SK-N-SH (cell line): Measurements from ENCODE around the gene EIF3D. TPM values are rescaled to one million over a fixed set of nuclear protein-coding genes. Genes with fewer than 3 reads are reported as not detected.

Experiments used
- CTCF ChIA-PET: fragments of 300-600, 350-600 bp; formaldehyde crosslinking; extraction: SDS; loops from one replicate; lab custom pipeline; 2021; lab: Yijun Ruan, JAX
- POLR2A ChIA-PET: fragments of 350-600 bp; sonication (Branson Sonifier 250); formaldehyde crosslinking; extraction: SDS; loops from one replicate; lab custom pipeline; 2020; ENCODE audit warnings: antibody characterized with exemption, inconsistent platforms; lab: Yijun Ruan, JAX
- DNase-seq: peaks from one replicate; pipeline ENCODE4 v3.0.0; 2012
- H2AFZ ChIP-seq: fragments of 200-600 bp; sonication (generic); 2 replicates; pipeline ENCODE4 v1.8.1; 2016; ENCODE audit warnings: antibody characterized with exemption, mild to moderate bottlenecking, low read depth
- H3F3A ChIP-seq: fragments of 200-600 bp; sonication (generic); replicated peaks from 2 replicates; pipeline ENCODE3; 2016; ENCODE audit warnings: antibody characterized with exemption, mild to moderate bottlenecking; ENCODE audit not compliant: insufficient read depth
- H3K27ac ChIP-seq, 2 experiments: fragments of 200-500 bp in 1 of 2; fragments of 200-600 bp in 1 of 2; sonication (Bioruptor generic) in 1 of 2; sonication (generic), shearing (Covaris generic) in 1 of 2; 2 replicates each; pipeline versions ENCODE4 v1.5.1 to v1.6.1; 2014 to 2016; ENCODE audit warnings: low read depth in 2 of 2, inconsistent platforms in 1 of 2, low read length in 1 of 2, mild to moderate bottlenecking in 1 of 2, mixed read lengths in 1 of 2
- H3K27me3 ChIP-seq: fragments of 200-600 bp; sonication (generic), shearing (Covaris generic); 2 replicates; pipeline ENCODE4 v1.6.1; 2016; ENCODE audit warnings: mixed run types; ENCODE audit not compliant: insufficient read depth
- H3K36me3 ChIP-seq, 2 experiments: fragments of 200-500 bp in 1 of 2; fragments of 200-600 bp in 1 of 2; sonication (Bioruptor generic) in 1 of 2; sonication (generic) in 1 of 2; replicated peaks in 1 of 2; 2 replicates each; pipeline versions ENCODE3 to v1.5.1; 2014 to 2016; ENCODE audit warnings: low read length in 1 of 2, mild to moderate bottlenecking in 1 of 2; ENCODE audit not compliant: insufficient read depth in 2 of 2, control insufficient read depth in 1 of 2
- H3K4me1 ChIP-seq, 2 experiments: fragments of 200-500 bp in 1 of 2; fragments of 200-600 bp in 1 of 2; sonication (Bioruptor generic) in 1 of 2; sonication (generic), shearing (Covaris generic) in 1 of 2; 2 replicates each; pipeline versions ENCODE4 v1.5.1 to v1.6.1; 2014 to 2016; ENCODE audit warnings: low read depth in 1 of 2, low read length in 1 of 2, mixed run types in 1 of 2; ENCODE audit not compliant: insufficient read depth in 2 of 2, control insufficient read depth in 1 of 2
- H3K4me2 ChIP-seq: fragments of 200-600 bp; sonication (generic), shearing (Covaris generic); 2 replicates; pipeline ENCODE4 v1.6.1; 2017; ENCODE audit warnings: mixed run types
- H3K4me3 ChIP-seq, 2 experiments: fragments of 200-500 bp in 1 of 2; fragments of 200-600 bp in 1 of 2; sonication (Bioruptor generic) in 1 of 2; sonication (generic), shearing (Covaris generic) in 1 of 2; 2 replicates each; pipeline versions ENCODE4 v1.5.1 to v1.8.1; 2014 to 2016; ENCODE audit warnings: low read depth in 2 of 2, inconsistent platforms in 1 of 2, low read length in 1 of 2, mild to moderate bottlenecking in 1 of 2, mixed read lengths in 1 of 2, moderate library complexity in 1 of 2
- H3K79me2 ChIP-seq: fragments of 200-600 bp; sonication (generic); 2 replicates; pipeline ENCODE4 v1.8.1; 2017; ENCODE audit warnings: mild to moderate bottlenecking; ENCODE audit not compliant: insufficient read depth
- H3K9ac ChIP-seq: fragments of 200-600 bp; sonication (generic); 2 replicates; pipeline ENCODE4 v1.6.1; 2017; ENCODE audit warnings: mixed run types
- H3K9me2 ChIP-seq: fragments of 200-600 bp; sonication (generic); 2 replicates; pipeline ENCODE4 v1.6.1; 2017; ENCODE audit warnings: mixed run types
- H3K9me3 ChIP-seq: fragments of 200-600 bp; sonication (generic); 2 replicates; pipeline ENCODE4 v1.6.1; 2017; ENCODE audit warnings: mixed run types, mild to moderate bottlenecking, moderate library complexity
- H4K20me1 ChIP-seq: fragments of 200-600 bp; sonication (generic); 2 replicates; pipeline ENCODE4 v1.6.1; 2017; ENCODE audit warnings: mild to moderate bottlenecking, mixed run types; ENCODE audit not compliant: insufficient read depth
- ELF1 ChIP-seq: IDR thresholded peaks from 2 replicates; pipeline ENCODE4 v1.4.0; 2012
- EP300 ChIP-seq, 2 experiments: IDR thresholded peaks; 2 replicates each; pipeline versions ENCODE4 v1.4.0 to v1.6.1; 2012; ENCODE audit warnings: borderline replicate concordance in 1 of 2, low read depth in 1 of 2, low read length in 1 of 2
- FOSL2 ChIP-seq: IDR thresholded peaks from 2 replicates; pipeline ENCODE4 v1.4.0; 2012; ENCODE audit warnings: low read depth, mild to moderate bottlenecking, moderate library complexity, borderline replicate concordance
- GABPA ChIP-seq: IDR thresholded peaks from 2 replicates; pipeline ENCODE4 v1.4.0; 2012; ENCODE audit warnings: low read depth, mild to moderate bottlenecking
- GATA2 ChIP-seq: sonication (generic); formaldehyde crosslinking; IDR thresholded peaks from 2 replicates; pipeline ENCODE4 v1.5.0; 2020; ENCODE audit warnings: mild to moderate bottlenecking, missing genetic modification reagents
- MXI1 ChIP-seq: IDR thresholded peaks from 2 replicates; pipeline ENCODE4 v1.6.1; 2012; ENCODE audit warnings: mild to moderate bottlenecking, low read depth, low read length, improper control_type of control experiment
- RFX5 ChIP-seq: IDR thresholded peaks from 2 replicates; pipeline ENCODE4 v1.6.1; 2012; ENCODE audit warnings: mild to moderate bottlenecking, improper control_type of control experiment, low read length
- SMC3 ChIP-seq: IDR thresholded peaks from 2 replicates; pipeline ENCODE4 v1.6.1; 2012; ENCODE audit warnings: low read depth, low read length, improper control_type of control experiment
- TAF1 ChIP-seq: IDR thresholded peaks from 2 replicates; pipeline ENCODE4 v1.6.1; 2012; ENCODE audit warnings: low read depth, mild to moderate bottlenecking, low read length, moderate library complexity, borderline replicate concordance
- WGBS: methylation state at CpG from one replicate; pipeline ENCODE4 v1.1.6; 2017; ENCODE audit warnings: low lambda C conversion rate; 5-methylcytosine and 5-hydroxymethylcytosine counted together
- polyA plus RNA-seq, 3 experiments: library from polyadenylated mRNA; depleted of rRNA; stranded (reverse); fragments of >200 nt; gene quantifications; 2 replicates each; pipeline ENCODE4 v1.2.3, GENCODE V29; 2012
- TF ChIP-seq, protein P1 (sequence below): IDR thresholded peaks from 2 replicates; pipeline ENCODE4 v1.4.0; 2012; ENCODE audit warnings: low read depth, borderline replicate concordance
- TF ChIP-seq, protein P2 (sequence below): IDR thresholded peaks from 2 replicates; pipeline ENCODE4 v1.4.0; 2012; ENCODE audit warnings: low read depth, borderline replicate concordance

The EIF3D gene
- polyA plus RNA-seq, 1 of the 3 experiments (the other 2 are of a cell fraction): 423 TPM

- no peak overlapping the region for H3K4me3 ChIP-seq
- WGBS: 83% methylated on average over 5 of the region's 6 CpGs
- H3K9ac ChIP-seq: no peak overlapping the region
- H3K79me2 ChIP-seq: no peaks in the 10 kb centered on the region
- no peak overlapping the region for H3K4me2 ChIP-seq
- no peaks in the 10 kb centered on the region for H3K36me3 ChIP-seq
- no peak for DNase-seq
- no peaks in the 10 kb centered on the region; the same call in 1 of the 2 replicates for H3K27me3 ChIP-seq
- H3F3A ChIP-seq: no peaks in the 10 kb centered on the region
- H3K9me3 ChIP-seq: no peaks in the 10 kb centered on the region
- POLR2A ChIA-PET: no interaction called here
- TF ChIP-seq RFX5: no peak
- no peak for TF ChIP-seq GATA2 (CRISPR knock-in tag)
- no peak for TF ChIP-seq SMC3
- TF ChIP-seq, protein P1, sequence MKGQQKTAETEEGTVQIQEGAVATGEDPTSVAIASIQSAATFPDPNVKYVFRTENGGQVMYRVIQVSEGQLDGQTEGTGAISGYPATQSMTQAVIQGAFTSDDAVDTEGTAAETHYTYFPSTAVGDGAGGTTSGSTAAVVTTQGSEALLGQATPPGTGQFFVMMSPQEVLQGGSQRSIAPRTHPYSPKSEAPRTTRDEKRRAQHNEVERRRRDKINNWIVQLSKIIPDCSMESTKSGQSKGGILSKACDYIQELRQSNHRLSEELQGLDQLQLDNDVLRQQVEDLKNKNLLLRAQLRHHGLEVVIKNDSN: no peak
- no peak for TF ChIP-seq GABPA
- TF ChIP-seq FOSL2: no peak
- TF ChIP-seq, all 33 proteins: peak for 0
- Histone ChIP-seq H4K20me1 (no peaks in the 10 kb centered on the region), H3K4me1 (peaks cover 0 to 5% of the 10 kb centered on the region in 2 experiments; a peak in 1 of 4 replicates), H2AFZ (no peak overlapping the region), H3K9me2 (no peaks in the 10 kb centered on the region), H3K27ac (no peak overlapping the region)
- CTCF ChIA-PET: interaction anchor here (1.1 to 3.5 kb wide), 5 partner anchors 11 to 295 kb away, joined by 3 to 11 read pairs (median 6); no protein-coding TSS in a partner anchor
Measured at GRCh38 chr22:36561291-36561811, 32.4 kb upstream of the EIF3D start.

GRCh38 chr22:36560001-36560400 is 31.0 kb upstream of the EIF3D start:
- no CpG with 5 or more reads among the region's 3 CpGs for WGBS
- POLR2A ChIA-PET: no interaction called here

GRCh38 chr22:36554098-36554497 is 25.1 kb upstream of the EIF3D start:
- CTCF ChIA-PET: interaction anchor here (1.3 to 8.0 kb wide), 3 partner anchors 9 to 423 kb away, joined by 3 to 48 read pairs (median 4); no protein-coding TSS in a partner anchor

More at GRCh38 chr22:36560001-36560400, 31.0 kb upstream of the EIF3D start:
- H2AFZ ChIP-seq: no peak overlapping the region
- no peaks in the 10 kb centered on the region for H3F3A ChIP-seq
- peaks cover 0 to 5% of the 10 kb centered on the region in 2 experiments; a peak in 1 of 4 replicates for H3K4me1 ChIP-seq
- no peak overlapping the region for H3K4me2 ChIP-seq
- TF ChIP-seq ELF1 (no peak), MXI1 (no peak)
- no peak overlapping the region for H3K9ac ChIP-seq
- H3K9me3 ChIP-seq: no peaks in the 10 kb centered on the region
- H3K27ac ChIP-seq: no peak overlapping the region
- no peak for DNase-seq
- H3K79me2 ChIP-seq: no peaks in the 10 kb centered on the region
- H3K27me3 ChIP-seq: peaks cover 10% of the 10 kb centered on the region; the same call in 1 of the 2 replicates
- no peak overlapping the region for H3K4me3 ChIP-seq
- H4K20me1 ChIP-seq: no peaks in the 10 kb centered on the region
- H3K9me2 ChIP-seq: no peaks in the 10 kb centered on the region
- CTCF ChIA-PET: no interaction called here
- no peaks in the 10 kb centered on the region for H3K36me3 ChIP-seq

More at GRCh38 chr22:36554098-36554497, 25.1 kb upstream of the EIF3D start:
- POLR2A ChIA-PET: no interaction called here
- H3K9me2 ChIP-seq: no peaks in the 10 kb centered on the region
- peaks cover 31% of the 10 kb centered on the region for H3K27me3 ChIP-seq
- H3K4me1 ChIP-seq: peaks cover 0 to 5% of the 10 kb centered on the region in 2 experiments; a peak in 1 of 4 replicates
- 37% methylated on average over 3 of the region's 5 CpGs for WGBS
- H4K20me1 ChIP-seq: no peaks in the 10 kb centered on the region
- no peaks in the 10 kb centered on the region for H3K36me3 ChIP-seq
- no peak for DNase-seq
- no peak overlapping the region for H2AFZ ChIP-seq
- H3K27ac ChIP-seq: no peak overlapping the region
- no peaks in the 10 kb centered on the region for H3F3A ChIP-seq
- H3K79me2 ChIP-seq: no peaks in the 10 kb centered on the region
- no peak overlapping the region for H3K9ac ChIP-seq
- no peak overlapping the region for H3K4me3 ChIP-seq
- H3K9me3 ChIP-seq: no peaks in the 10 kb centered on the region
- no peak overlapping the region for H3K4me2 ChIP-seq
- no peak for TF ChIP-seq GABPA
- TF ChIP-seq SMC3: no peak
- TF ChIP-seq TAF1: no peak
- TF ChIP-seq, protein P1: no peak
- TF ChIP-seq EP300 (IDR thresholded peaks at IDR 0.05; ENCODE audit: borderline replicate concordance in 1 of 2, low read depth in 1 of 2, low read length in 1 of 2): no peak
- TF ChIP-seq, protein P2, sequence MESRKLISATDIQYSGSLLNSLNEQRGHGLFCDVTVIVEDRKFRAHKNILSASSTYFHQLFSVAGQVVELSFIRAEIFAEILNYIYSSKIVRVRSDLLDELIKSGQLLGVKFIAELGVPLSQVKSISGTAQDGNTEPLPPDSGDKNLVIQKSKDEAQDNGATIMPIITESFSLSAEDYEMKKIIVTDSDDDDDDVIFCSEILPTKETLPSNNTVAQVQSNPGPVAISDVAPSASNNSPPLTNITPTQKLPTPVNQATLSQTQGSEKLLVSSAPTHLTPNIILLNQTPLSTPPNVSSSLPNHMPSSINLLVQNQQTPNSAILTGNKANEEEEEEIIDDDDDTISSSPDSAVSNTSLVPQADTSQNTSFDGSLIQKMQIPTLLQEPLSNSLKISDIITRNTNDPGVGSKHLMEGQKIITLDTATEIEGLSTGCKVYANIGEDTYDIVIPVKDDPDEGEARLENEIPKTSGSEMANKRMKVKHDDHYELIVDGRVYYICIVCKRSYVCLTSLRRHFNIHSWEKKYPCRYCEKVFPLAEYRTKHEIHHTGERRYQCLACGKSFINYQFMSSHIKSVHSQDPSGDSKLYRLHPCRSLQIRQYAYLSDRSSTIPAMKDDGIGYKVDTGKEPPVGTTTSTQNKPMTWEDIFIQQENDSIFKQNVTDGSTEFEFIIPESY: no peak
